ENCODE results near the gene TMOD1.
"Not testable (repeated sequence)": the region's sequence is repeated elsewhere in the genome, so short reads cannot be mapped to it uniquely, and the experiment has no call there.

The TMOD1 gene

DNA sequence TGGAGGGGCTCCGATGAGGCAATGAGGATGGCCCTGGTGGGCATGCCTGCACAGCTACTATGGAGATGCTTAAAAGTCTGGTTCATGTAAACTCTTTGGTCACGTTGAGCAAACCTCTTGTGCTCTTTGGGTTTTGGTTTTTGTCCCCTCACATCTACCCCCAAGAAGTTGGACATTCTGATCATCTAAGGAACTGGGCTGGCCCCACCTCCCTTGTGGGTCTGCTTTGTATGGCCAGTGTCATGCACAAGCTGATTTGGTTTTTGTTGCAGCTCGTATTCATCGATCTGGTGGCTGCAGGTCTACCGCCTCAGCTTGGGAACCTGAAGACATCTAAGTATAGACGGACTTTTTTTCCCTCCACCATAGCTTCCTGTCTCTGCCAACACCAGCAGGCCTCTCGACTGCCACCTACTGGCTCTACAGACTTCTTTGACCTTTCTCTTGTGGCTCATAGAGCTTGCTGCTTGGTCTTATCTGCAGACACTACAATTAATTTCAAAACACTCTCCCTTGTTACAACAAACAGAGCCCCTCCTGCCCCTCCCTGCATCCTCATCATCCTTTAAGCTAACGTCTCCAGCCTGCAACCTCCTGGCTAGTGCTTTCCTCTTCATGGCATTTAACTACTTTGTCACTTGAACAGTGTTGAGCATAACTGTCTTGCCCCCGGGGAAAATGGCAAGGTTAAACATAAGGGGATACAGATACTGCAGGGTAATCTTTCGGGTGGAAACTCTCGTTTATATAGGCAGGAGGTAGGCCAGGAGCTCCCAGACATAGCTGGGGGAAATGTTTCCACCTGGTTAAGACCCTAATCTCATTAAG, 97.2 kb downstream of the TMOD1 start:
- peak; percentile 57 for DNase-seq (ENCODE audit: low read depth)

DNA sequence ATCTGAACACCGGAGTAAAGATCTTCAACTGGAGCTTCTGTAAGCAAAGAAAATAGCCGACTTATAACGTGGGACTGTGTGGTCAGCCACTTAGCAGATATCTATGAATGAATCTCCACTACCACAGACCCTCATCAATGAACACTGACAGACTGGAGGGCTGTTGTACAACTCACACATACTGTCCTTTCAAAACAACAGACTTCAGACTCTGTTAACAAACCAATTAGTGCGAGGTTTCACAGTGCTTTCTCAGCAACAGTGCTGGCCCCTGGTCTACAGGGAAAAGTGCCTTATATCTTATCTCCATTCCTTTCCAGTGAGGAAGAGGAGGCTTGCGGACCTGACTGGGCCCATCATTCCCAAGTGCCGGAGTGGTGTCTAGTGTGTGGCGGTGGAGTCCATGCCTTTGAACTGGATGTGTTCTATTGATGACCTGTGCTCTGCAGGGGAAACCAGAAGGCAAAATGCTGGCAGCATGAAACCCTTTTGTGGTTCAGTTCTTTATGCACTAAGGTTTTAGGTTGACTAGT, 97.9 kb downstream of the TMOD1 start:
- no peak for DNase-seq (ENCODE audit: low read depth)

DNA sequence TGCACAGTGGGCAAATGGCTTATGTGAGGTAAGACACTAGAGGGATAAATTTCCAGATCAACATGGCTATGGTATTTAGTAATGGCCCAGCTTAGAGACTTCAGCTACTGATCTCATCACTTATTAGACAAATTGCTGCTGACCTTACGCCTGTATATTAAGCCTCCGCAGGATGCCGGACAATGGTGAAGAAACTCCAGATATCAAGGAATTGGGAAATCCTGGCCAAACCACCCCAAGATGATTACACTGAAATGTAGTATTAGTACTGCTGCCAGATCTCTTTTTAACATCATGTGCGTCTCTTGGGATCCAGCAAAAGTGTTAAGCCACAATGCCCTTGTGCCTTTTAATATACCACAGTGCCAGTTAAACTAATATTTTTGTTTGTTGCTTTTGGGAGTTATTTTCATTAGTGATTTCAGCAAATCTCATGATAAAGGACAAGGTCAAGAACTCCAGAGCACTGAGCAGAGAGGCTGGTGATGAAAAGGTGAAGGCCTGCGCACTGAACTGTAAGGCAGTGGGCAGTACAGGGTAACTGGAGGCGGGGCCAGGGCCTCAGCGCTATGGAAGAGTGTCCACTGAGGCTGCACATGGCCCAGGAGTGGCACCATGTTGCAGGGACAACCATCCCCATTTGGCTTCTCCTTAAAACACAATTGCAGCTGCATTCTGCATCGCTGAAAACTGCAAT, 99.2 kb downstream of the TMOD1 start:
- no peak for DNase-seq (ENCODE audit: low read depth)

DNA sequence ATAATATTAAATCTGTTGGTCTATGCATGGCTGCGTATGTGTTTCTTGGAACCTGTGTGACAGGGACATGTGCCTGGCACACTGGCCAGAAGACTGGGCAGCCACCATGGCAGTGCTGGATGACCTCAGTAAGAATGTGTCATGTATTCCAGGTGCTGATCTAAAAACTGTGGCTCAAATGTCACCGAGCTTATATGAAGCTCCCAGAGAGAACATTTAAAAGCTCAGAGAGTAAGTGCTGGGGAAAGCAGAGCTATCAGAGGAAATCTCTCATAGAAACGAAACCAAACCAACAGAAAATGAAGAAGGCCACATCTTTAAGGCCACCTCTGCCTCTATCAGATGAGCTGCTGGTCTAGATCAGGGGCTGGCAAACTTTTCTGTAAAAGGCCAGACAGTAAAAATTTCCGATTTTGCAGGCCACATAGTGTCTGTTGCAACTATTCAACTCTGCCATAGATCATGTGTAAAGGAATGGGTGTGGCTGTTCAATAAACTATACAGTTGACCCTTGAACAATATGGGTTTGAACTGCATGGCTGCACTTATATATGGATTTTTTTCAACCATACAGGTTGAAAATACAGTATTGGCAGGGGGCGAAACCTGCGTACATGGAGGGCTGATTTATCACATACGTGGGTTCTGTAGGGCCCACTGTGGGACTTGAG, 99.9 kb downstream of the TMOD1 start:
- DNase-seq (ENCODE audit: low read depth), result no peak

DNA sequence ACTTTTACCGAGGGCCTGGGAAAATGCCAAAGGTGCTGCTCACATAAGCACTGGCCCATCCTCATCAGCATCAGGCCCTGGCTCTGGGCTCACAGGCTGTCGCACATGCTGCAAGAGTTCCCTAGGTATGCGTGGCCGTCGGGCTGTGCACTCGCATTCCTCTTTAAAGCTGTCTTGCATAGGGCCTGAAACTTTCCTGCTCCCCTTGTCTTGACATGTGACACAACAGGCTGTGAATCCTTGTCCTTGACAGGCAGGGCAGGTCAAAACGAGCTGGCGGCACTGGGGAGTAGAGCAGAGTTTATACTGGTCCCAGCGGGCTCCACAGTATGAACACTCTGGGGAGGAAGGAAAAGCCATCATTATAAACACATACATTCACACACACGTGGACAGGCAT, 101.0 kb downstream of the TMOD1 start:
- DNase-seq (ENCODE audit: low read depth), result no peak

DNA sequence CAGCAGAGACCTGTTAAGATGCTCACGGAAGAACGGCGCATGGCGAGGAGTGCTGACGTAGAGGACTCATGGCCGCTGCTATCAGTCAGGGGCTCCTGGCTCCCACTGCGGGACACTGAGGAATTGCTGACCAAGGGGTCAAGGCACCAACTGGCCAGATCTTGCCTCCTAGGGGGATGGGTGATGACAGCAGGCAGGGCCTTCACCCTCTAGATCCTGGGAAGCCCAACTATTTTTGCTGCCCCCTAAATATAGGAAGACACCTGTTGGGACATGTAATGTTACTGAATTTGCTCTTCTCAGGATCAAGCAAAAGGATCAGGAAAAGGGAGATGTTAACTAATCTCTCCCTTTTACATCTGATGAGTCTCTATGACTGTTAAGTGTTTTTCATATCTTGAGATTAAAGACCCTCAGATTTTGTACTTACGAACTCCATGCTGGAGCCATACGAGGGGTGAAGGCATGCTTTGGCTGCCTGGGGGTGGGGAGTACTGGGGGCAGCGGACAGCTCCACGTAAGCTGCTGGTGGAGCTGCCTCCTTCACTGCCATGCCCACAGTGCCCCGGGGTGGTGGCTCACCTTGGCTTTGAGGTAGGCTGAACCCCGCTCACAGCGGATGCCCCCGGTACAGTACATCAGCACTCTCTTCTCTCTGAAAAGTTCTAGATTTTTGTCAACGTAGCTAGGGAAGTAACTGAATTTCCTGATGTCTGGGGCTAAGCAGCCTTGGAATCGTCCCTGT, 103.6 kb downstream of the TMOD1 start:
- no peak for DNase-seq (ENCODE audit: low read depth)

DNA sequence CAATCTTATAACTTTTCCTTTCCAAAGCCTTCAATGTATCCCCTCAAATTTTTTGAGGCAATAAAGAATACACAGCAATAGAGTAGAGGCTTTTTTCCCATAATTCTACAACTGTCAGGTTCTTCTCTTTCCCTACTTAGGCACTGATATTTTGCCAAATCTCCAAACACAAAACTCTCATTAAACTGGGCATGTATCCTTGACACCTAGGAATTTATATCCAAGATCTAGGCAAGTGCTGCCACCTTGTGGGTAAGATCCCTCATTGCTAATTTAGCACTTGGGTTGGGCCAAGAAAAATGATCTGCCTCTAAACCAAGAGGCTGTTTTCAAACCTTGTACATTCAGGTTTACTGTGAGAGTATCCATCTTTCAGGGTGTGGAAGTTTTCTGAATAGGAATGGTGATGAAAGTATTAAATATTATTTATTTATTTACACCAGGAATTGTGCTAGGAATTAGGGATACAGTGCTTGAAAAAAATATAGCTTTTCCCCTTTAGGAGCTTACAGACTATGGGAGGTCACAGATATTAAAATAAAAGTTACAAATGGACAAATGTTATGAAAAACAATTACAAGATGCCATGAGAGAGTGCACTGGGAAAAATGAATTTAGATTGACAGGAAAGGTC, 114.1 kb downstream of the TMOD1 start:
- DNase-seq (ENCODE audit: low read depth), result peak; percentile 41

DNA sequence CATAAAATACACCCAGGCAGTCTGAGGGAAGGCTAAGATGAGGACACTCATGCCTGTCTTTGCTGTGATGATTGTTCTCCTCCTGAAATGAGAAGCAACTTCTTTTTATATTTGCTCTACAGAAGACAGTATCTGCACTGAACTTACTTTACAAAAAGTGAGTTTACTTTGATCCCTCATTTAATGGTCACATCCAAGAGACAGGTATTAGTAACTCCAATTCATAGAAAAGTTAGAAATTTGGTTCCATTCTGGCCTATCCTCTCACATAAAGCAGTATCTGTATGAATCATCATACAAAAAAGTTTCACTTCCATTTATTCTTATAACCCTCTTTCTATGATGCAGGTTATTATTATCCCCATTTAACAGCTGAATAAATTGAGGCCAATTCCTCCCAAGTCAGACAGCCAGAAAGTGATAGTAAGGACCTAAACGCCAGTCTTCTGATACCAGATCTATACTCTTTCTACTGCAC, 116.5 kb downstream of the TMOD1 start:
- no peak for DNase-seq (ENCODE audit: low read depth)

DNA sequence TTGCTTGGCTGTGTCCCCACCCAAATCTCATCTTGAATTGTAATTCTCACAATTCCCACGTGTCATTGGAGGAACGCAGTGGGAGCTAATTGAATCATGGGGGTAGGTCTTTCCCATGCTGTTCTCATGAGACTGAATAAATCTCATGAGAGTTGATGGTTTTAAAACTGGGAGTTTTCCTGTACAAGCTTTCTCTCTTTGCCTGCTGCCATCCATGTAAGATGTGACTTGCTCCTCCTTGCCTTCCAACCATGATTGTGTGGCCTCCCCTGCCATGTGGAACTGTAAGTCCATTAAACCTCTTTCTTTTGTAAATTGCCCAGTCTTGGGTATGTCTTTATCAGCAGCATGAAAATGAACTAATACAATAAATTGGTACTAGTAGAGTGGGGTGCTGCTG, 118.6 kb downstream of the TMOD1 start:
- not testable (repeated sequence) for DNase-seq (ENCODE audit: low read depth)

DNA sequence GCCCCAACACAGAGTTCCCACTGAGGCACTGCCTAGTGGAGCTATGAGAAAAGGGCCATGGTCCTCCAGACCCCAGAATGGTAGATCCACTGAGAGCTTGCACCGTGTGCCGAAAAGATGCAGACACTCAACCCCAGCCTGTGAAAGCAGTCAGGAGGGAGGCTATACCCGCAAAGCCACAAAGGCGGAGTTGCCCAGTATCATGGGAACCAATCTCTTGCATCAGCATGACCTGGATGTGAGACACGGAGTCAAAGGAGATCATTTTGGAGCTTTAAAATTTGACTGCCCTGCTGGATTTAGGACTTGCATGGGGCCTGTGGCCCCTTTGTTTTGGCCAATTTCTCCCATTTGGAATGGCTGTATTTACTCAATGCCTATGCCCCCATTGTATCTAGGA, 121.0 kb downstream of the TMOD1 start:
- not testable (repeated sequence) for DNase-seq (ENCODE audit: low read depth)

DNA sequence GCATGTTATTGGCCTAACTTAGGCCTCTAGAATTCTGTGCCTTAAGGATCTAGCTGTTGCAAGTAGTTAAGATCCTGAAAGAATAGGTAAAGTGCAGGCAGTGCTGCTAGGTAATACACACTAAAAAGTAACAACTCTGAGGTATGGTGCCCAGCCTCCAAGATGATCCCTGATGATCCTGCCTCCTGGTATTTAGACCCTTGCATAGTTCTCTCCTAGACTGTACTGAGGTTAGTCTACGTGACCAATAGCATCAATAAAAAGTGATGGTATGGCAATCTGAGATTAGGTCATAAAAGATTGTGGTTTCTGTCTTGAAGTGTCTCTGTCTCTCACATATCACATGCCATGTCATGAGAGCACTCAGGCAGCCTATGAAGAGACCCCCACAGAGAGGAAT, 122.5 kb downstream of the TMOD1 start:
- DNase-seq (ENCODE audit: low read depth), result no peak

DNA sequence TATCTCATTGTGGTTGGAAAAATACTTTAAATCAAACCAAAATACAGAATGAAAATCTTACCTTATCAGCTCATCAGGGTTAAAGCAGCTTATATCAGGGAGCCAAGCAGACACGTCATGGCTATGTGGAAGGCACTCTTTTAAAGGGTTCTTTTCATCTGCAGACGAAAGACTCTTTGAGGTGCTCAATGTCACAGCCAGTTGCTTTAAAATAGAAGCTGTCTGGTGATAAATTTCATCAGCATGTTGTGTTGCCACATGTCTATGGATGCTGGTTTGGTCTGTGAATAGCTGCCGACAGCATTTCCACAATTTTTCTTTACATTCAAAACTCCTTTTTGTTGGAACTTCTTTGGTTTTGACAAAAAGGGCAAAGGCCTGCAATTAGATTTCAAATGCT, 124.2 kb downstream of the TMOD1 start:
- DNase-seq (ENCODE audit: low read depth), result no peak

DNA sequence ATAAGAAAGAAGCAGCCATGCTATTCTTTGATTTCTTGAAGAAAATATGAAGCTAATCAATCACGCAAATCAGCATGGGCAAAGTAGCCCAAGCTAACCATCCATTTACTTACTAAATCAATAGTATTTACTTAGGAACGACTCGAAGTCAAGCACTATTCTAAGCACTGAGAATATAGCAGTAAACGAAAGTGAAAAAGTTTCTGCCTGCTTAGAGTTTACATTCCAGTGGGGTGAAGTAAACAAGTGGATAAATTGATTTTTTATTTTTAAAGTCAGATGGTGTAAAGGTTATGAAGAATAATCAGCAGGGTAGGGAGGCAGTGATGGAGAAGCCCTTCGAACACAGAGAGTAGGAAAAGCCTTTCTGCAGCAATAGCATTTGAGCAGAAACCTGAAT, 126.2 kb downstream of the TMOD1 start:
- DNase-seq (ENCODE audit: low read depth), result no peak

DNA sequence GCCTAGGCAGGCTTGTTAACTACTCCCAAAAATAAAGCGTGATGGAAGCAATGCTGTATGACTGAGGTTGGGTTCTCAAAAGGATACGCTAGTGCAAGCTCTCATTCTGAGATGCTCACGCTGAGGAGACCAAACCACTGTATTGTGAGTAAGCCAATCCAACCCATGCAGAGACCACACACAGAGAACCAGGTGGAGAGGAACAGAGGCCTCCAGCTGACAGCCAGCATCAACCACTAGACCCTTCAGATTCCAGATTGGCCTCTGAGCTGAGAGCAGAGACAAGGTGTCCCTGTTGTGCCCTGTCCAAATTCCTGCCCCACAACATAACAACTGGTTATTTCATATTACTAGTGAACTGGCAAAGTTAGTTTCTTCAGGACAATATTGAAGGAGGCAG, 127.2 kb downstream of the TMOD1 start:
- no peak for DNase-seq (ENCODE audit: low read depth)

DNA sequence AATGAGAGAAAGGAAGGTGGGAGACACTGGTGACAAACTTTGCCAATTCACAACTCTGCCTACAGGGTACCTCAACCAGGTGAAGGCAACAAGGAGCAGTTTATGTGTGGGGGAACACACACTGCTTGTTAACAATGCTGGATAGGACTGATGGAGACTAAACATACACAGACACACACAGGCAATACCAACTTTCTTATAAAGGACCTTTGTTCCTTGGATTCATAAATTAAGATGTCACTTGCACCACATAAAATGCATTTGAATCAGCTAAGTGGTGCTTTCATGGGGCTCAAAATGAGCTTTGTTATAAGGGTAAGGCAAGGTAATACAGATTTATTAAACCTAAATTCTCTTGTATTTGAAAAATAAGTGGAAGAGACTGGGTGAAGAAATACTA, 127.7 kb downstream of the TMOD1 start:
- DNase-seq (ENCODE audit: low read depth), result no peak

DNA sequence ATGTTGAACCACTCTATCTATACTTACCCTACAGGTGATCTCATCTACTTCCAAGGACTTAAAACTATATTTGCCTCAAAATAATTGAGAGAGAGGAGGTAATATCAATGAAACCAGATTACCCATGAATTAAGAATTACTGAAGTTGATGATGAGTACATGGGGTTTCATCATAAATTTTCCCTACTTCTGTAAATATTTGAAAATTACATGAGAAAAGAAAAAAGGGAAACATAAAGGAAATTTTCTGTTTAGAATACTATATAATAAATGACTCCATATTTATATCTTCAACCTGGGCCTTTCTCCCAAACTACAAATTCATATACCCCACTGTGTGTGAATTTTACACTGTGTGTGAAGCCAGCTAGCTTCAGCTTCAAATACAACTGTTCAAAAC, 129.1 kb downstream of the TMOD1 start:
- DNase-seq (ENCODE audit: low read depth), result no peak

DNA sequence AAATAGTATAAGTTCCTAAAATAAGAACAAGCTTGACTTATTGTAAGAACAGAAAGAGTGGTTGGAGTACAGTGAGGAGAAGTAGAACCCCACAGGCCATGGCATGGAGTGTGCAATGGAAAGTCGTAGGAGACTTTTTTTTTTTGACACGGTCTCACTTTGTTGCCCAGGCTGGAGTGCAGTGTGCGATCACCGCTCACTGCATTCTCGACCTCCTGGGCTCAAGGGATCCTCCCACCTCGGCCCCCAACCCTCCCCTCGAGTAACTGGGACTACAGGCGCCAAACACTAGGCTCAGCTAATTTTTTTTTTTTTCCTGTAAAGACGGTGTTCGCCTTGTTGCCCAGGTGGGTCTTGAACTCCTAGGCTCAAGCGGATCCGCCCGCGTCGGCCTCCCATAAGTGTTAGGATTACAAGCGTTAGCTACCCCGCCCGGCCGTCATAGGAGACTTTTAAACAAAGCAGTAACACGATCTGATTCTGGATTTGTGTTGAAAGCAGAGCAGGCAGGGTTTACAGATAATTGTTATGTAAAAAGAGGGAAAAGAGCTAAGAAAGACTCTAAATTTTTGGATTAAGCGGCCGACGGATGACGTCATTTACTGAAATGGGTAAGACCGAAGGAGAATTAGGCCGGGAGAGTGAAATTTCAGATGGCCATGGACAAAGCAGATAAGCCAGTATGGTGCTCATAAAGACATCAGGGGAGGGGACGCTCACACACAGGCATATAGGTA, 130.9 kb downstream of the TMOD1 start:
- peak; percentile 2 for DNase-seq (ENCODE audit: low read depth)

DNA sequence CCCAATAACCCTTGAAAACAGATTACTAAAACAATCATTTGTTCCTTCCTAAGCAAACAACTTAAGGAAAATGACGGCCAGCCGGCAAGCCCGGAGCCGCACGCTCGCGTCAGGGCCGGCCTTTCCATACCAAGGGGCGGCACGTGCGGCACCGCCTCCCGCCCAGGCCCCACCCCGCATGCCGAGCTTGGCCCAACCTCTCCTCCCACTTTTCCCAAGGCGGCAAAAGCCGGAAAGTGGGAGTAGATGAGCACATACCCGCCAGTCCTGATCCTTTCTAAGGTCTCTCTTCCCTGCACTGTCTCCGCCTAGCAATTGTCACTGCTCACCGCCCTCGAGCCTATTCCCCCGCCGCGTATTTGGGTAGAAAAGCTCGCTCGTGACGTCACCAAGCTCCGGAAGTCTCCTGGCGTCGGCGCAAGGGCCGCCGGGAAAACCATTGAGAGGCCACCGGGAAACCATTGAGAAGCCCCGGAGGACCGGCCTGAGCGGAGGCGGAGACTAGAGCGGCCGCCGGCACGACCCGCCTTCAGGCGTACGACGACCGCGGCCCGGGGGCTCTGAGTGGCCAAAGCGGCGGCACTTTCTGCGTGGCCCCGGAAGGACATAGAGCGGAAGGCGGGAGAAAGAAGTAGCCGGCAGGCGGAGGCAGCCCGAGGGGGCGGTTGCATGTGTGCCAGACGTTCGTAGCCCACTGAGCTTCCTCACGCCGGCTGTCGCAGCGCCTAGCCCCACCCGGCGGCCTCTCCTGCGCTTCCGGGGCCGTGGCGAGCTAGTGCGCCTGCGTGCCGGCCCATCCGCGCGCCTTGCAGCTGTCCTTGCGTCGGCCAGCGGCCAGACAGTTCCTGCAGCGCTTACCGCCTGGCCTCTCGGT, 131.8 kb downstream of the TMOD1 start, which contains the start of the genes NCBP1 and TSTD2:
NCBP1 (plus strand) TSS at position 837 of the 874 bp plus-strand sequence. CDS start 61 bp downstream, outside the sequence.
TSTD2 (minus strand) TSS at position 384 of the 874 bp plus-strand sequence. CDS start 5,806 bp downstream, outside the sequence.
- peak; percentile 91 for DNase-seq (ENCODE audit: low read depth)

DNA sequence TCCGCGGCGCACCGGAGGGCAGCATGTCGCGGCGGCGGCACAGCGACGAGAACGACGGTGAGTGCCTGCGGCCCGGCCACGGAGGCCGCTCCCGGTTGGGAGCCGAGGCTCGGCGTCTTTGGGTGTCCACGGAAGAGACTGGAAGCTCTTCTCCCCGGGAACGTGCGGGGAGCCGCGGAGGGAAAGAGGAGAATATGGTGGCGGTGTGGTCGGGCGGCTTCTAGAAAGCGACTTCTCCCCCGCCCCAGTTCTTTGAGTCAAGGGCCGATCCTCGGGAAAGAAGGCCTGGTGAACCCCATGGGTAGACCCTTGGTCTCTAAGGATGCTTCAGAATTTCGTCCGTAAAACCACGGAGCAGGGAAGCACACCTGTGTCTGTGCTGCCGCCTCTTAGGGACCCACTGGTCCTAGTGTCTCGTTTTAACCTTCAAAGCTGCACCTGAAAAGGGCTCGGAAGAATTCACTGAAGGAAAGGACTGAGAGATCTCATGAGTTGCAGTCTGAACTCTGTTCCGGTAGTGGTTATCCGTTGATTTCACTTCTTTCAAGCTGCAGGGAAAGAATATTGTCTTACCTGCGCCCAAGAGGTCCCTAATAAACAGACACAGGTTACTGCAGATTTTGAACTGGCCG, 132.5 kb downstream of the TMOD1 start:
- DNase-seq (ENCODE audit: low read depth), result no peak
